CD4-positive, alpha-beta T cell treated with Interleukin-1 beta for 1 hour (primary cell): ENCODE measurements around the gene C10orf120.

Source experiments
- DNase-seq, 2 donors: peaks; one replicate each; pipeline ENCODE4 v3.0.0-alpha.2; 2020 to 2022

The C10orf120 gene

GRCh38 chr10:122659651-122660050, 40.0 kb downstream of the C10orf120 start:
- DNase-seq, result no peak

GRCh38 chr10:122659126-122659525, 40.5 kb downstream of the C10orf120 start:
- DNase-seq, result no peak

GRCh38 chr10:122658356-122659049, 41.1 kb downstream of the C10orf120 start:
- DNase-seq, result no peak

GRCh38 chr10:122657729-122658128, 41.9 kb downstream of the C10orf120 start:
- no peak for DNase-seq

- DNase-seq, result no peak
Observed at GRCh38 chr10:122657255-122657654, 42.4 kb downstream of the C10orf120 start.

GRCh38 chr10:122656741-122657140, 42.9 kb downstream of the C10orf120 start:
- DNase-seq, result no peak

- no peak for DNase-seq
Observed at GRCh38 chr10:122656308-122656705, 43.3 kb downstream of the C10orf120 start.

- DNase-seq, result no peak
Observed at GRCh38 chr10:122655524-122656307, 43.9 kb downstream of the C10orf120 start.

GRCh38 chr10:122650331-122650730, 49.3 kb downstream of the C10orf120 start:
- DNase-seq, result no peak

GRCh38 chr10:122649903-122650302, 49.7 kb downstream of the C10orf120 start:
- no peak for DNase-seq

GRCh38 chr10:122648599-122649428, 50.8 kb downstream of the C10orf120 start:
- DNase-seq, result no peak
